ENCODE measurements around the gene CYB561D1. TPM values are rescaled to one million over a fixed set of nuclear protein-coding genes. Genes with fewer than 3 reads are reported as not detected.

CYB561D1 gene
- total RNA-seq, 1 donor from 2014 or later, result 10.8 TPM

GRCh38 chr1:109527846-109528695, 34.2 kb downstream of the CYB561D1 start:
- Mint-ChIP-seq H3K9me3 (ENCODE audit: low read depth) (no peaks in the 10 kb centered on the region), H3K36me3 (ENCODE audit: low read depth) (no peaks in the 10 kb centered on the region), H3K27me3 (ENCODE audit: low read depth) (peaks cover 8% of the 10 kb centered on the region), H3K4me3 (ENCODE audit: unreplicated experiment) (no peak overlapping the region), H3K4me1 (ENCODE audit: low read depth) (peaks cover 30% of the 10 kb centered on the region), H3K27ac (ENCODE audit: unreplicated experiment) (no peak overlapping the region)
- TF ChIP-seq, protein P1, sequence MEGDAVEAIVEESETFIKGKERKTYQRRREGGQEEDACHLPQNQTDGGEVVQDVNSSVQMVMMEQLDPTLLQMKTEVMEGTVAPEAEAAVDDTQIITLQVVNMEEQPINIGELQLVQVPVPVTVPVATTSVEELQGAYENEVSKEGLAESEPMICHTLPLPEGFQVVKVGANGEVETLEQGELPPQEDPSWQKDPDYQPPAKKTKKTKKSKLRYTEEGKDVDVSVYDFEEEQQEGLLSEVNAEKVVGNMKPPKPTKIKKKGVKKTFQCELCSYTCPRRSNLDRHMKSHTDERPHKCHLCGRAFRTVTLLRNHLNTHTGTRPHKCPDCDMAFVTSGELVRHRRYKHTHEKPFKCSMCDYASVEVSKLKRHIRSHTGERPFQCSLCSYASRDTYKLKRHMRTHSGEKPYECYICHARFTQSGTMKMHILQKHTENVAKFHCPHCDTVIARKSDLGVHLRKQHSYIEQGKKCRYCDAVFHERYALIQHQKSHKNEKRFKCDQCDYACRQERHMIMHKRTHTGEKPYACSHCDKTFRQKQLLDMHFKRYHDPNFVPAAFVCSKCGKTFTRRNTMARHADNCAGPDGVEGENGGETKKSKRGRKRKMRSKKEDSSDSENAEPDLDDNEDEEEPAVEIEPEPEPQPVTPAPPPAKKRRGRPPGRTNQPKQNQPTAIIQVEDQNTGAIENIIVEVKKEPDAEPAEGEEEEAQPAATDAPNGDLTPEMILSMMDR (IDR thresholded peaks at IDR 0.05), result no peak
- DNase-seq (ENCODE audit: low spot score), result no peak

DNA sequence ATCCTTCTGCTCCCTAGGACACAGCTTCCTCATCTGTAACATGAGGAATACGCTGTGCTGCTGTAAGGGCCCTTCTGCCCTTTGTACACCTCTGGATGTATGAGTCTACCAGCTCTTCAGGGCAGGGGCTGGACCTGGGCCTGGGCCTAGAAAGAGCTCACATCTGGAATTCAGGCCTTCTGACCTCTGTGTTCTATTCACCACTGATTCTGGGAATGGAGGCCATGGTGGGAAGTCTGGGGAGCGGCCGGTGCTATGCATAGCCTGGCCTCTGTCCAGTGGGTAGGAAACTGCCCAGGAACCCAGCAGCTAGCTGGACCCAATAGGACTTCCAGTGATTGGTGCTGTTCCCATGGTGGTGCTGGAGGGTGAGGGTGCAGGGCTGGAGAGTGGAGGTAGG, 34.8 kb downstream of the CYB561D1 start:
- no peaks in the 10 kb centered on the region for H3K9me3 Mint-ChIP-seq (ENCODE audit: low read depth)
- H3K27me3 Mint-ChIP-seq (ENCODE audit: low read depth), result peaks cover 8% of the 10 kb centered on the region
- TF ChIP-seq, protein P1 (IDR thresholded peaks at IDR 0.05), result no peak
- DNase-seq (ENCODE audit: low spot score), result no peak
- no peaks in the 10 kb centered on the region for H3K36me3 Mint-ChIP-seq (ENCODE audit: low read depth)
- no peak overlapping the region for H3K4me3 Mint-ChIP-seq (ENCODE audit: unreplicated experiment)
- H3K27ac Mint-ChIP-seq (ENCODE audit: unreplicated experiment), result no peak overlapping the region
- H3K4me1 Mint-ChIP-seq (ENCODE audit: low read depth), result peaks cover 30% of the 10 kb centered on the region

GRCh38 chr1:109529881-109530456, 36.1 kb downstream of the CYB561D1 start:
- TF ChIP-seq, protein P1 (IDR thresholded peaks at IDR 0.05), result no peak
- Mint-ChIP-seq H3K36me3 (ENCODE audit: low read depth) (no peaks in the 10 kb centered on the region), H3K9me3 (ENCODE audit: low read depth) (no peaks in the 10 kb centered on the region), H3K4me3 (ENCODE audit: unreplicated experiment) (no peak overlapping the region), H3K27me3 (ENCODE audit: low read depth) (peaks cover 8% of the 10 kb centered on the region), H3K27ac (ENCODE audit: unreplicated experiment) (peak overlapping the region; percentile 61), H3K4me1 (ENCODE audit: low read depth) (peaks cover 30% of the 10 kb centered on the region)
- no peak for DNase-seq (ENCODE audit: low spot score)

DNA sequence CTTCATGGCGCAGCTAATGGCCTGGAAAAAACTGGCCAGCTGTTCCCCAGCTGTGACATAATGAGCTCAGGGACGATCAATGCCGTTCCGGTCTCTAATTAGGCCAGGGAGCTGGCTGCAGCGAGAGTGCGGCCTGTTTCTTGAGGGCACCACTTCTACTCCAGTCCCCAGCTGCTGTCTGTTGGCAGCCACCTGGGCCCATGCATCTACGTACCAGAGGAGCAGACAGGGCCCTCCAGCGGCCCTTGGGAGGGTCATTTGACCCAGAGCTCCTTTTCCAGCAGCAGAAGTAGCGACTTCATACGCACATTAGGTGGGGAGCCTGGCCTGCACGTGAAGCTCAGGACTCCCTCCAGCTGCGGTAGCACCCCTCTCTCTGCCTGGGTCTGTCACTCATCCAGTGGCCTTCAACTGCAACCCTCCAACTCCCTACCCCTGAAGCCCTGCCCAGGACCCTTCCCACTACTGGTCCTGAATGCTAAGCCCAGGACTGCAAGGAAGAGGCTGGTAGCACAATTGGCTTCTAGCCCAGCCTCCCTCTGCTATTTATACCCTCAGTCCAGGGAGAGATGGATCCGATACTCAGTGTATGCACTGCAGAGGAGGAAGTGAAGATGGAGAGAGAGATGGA, 36.7 kb downstream of the CYB561D1 start:
- TF ChIP-seq, protein P1 (IDR thresholded peaks at IDR 0.05), result no peak
- Mint-ChIP-seq H3K4me3 (ENCODE audit: unreplicated experiment) (no peak overlapping the region), H3K9me3 (ENCODE audit: low read depth) (no peaks in the 10 kb centered on the region), H3K36me3 (ENCODE audit: low read depth) (no peaks in the 10 kb centered on the region), H3K4me1 (ENCODE audit: low read depth) (peaks cover 30% of the 10 kb centered on the region), H3K27ac (ENCODE audit: unreplicated experiment) (no peak overlapping the region), H3K27me3 (ENCODE audit: low read depth) (peaks cover 8% of the 10 kb centered on the region)
- no peak for DNase-seq (ENCODE audit: low spot score)

DNA sequence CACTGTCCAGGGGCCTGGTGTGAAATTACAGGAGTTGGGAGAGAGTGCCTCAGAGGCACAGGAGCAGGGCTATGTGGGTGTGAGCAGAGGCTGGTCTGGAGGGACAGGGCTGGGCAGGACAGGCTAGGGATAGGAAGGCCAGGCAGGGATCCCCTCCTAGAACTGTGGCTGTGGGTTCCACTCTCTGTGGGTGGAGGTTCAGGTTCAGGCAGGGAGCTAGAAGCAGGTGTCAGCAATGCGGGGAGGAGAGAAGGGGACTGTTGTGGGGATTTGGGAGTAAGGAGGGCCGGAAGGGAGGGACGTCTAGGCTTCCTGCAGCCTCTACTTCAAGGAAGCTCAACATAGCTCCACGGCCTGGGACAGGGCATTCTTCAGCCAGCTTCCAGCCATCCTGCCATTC, 37.5 kb downstream of the CYB561D1 start:
- Mint-ChIP-seq H3K36me3 (ENCODE audit: low read depth) (no peaks in the 10 kb centered on the region), H3K27me3 (ENCODE audit: low read depth) (peaks cover 4% of the 10 kb centered on the region), H3K4me1 (ENCODE audit: low read depth) (peaks cover 30% of the 10 kb centered on the region), H3K9me3 (ENCODE audit: low read depth) (no peaks in the 10 kb centered on the region), H3K4me3 (ENCODE audit: unreplicated experiment) (no peak overlapping the region), H3K27ac (ENCODE audit: unreplicated experiment) (peak overlapping the region; percentile 29)
- no peak for DNase-seq (ENCODE audit: low spot score)
- TF ChIP-seq, protein P1 (IDR thresholded peaks at IDR 0.05), result no peak
